ENCODE measurements around the gene MAP2K5.
A peak's percentile ranks its signal among the peaks of the same experiment; 100 is the strongest.

MAP2K5 gene

DNA sequence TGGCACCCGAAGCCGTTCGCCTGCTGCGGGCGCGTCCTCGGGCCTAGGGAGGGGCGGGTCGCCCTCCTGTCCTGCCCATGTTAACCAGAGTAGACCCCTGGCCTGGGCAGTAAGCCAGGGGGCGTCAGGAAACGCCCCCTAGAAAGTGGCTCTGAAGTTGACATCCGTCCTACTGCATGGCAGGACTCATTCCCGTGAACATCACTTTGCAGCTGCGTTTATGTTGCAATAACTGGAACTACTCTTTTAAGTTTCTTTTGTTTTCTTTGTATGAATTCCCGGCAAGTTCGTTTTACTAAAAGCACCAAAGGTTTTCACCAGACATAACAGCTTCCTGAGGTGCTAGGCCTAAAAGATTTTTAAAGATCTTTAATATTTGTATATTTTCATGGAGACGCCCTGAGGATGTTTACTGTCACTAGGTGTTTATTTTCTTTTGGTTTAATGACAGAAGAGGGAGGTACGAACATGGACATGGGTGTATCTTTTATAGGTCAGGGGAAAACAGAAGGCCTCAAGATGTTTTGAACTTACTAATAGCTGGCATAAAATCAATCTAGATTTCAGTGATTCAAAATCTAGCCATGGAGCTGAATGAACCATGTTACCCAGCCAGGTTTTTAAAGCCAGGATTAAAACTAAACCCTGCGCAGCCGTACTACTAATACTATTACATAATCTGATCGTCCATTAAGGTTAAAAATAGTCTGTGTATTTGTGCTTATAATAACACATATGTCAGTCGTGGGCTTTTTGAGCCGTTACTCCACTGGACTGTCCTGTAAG is 20.5 kb upstream of the MAP2K5 start:
- no peak for DNase-seq (ENCODE audit: low spot score)

DNA sequence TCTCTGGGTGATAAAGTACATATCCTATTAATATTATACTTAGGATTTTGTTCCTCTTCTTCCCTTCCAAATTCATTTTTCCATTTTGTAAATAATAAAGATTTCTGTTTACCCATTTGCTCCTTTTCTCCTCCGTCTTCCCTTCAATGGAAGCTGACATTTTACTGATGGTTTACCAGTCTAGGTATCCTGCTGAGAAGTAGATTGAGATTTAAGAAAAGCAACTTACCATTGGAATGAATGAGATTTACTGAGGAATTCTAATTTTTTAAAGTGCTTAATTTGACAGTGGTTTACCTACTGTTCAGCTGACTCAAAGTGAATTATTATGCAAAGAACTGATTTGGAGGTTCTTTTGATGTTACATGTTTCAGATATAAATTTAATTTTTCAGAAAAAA is 19.2 kb upstream of the MAP2K5 start:
- DNase-seq (ENCODE audit: low spot score), result no peak

DNA sequence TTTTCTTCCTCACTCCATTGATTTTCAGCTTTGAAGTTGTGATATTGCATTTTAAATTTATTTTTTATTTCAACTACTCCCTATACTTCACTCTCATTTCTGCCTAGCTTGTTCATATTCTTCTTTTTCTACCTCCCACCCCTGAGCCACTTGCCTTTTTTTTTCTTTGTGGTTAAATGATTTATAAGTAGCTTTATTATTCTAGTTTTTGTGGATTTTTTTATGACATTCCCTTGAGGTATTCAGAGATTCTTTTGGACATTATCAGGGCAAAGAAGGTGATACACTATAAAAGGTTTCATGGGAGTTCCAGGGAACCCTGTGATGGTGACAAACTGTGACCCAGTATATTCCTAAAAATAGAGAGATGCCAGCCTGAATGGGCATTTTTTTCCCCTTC is 18.3 kb upstream of the MAP2K5 start:
- no peak for DNase-seq (ENCODE audit: low spot score)

DNA sequence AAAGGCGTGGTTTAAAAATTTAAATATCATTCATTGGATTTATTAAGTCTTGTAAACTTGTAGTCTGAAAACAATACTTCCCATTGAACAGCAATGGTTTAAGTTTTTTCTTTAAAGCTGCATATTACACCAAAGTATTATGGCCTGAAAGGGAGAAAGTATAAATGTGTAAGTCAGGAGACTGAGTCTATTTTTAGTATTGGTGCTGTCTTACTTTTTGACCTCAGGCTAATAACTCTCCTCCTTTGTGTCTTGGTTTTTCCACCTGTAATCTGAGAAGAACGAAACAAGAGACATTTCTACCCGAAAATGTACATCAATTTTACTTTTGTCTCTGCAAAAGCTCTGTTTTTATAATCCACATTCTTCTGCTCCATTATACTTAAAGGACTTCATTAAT is 14.0 kb upstream of the MAP2K5 start:
- DNase-seq (ENCODE audit: low spot score), result no peak

DNA sequence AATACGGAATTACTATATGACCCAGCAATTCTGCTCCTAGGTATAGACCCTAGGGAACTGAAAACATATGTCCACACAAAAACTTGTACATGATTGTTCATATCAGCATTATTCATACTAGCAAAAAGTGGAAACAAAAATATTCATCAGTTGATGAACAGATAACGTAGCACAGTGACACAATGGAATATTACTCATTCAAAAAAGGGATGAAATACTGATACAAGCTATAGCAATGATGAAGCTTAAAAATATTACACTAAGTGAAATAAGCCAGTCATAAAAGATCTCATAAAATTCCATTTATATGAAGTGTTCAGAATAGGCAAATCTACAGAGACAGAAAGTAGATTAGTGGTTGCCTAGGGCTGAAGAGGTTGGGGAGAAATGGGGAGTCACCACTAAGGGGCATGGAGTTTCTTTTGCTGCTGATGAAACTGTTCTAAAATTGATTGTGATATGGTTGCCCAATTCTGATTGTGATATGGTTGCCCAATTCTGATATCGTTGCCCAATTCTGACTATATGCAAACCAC is 11.1 kb upstream of the MAP2K5 start:
- DNase-seq (ENCODE audit: low spot score), result no peak

DNA sequence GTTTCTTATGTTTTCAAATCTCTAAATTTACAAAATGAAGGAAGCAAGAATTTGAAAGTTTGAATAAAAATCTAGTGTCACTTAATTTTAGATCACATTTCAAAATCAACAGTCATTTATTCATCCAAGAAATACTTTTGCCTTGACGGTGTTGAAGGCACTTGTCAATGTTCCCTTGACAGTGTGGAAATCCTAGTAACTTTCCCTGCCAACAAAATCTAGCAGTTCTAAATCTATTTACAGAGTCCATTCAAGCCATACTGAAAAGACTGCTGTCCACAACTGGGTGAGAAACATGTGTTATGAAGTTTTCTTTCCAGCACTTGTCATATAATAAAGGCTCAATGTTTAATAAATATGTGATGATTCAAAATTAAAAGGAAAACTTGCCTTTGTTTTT is 8.6 kb upstream of the MAP2K5 start:
- DNase-seq (ENCODE audit: low spot score), result no peak

DNA sequence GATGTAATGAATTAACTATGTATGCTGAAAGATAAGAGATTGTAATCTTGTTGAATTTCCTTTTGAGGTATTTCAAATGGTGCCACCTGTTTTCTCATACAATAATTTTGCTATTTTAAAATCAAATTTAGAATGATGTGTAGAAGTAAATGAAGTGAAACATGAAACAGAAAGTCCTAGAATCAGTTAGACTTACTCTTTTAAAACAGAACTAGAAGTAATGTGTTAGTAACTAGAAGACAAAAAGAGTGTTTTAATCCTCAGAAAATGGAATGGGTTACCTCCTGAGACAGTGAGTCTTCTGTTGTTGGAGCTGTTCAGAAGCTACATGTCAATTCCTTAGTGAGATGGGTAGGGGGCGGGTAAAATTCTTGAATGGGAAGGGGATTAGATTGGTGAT is 8.1 kb upstream of the MAP2K5 start:
- no peak for DNase-seq (ENCODE audit: low spot score)

DNA sequence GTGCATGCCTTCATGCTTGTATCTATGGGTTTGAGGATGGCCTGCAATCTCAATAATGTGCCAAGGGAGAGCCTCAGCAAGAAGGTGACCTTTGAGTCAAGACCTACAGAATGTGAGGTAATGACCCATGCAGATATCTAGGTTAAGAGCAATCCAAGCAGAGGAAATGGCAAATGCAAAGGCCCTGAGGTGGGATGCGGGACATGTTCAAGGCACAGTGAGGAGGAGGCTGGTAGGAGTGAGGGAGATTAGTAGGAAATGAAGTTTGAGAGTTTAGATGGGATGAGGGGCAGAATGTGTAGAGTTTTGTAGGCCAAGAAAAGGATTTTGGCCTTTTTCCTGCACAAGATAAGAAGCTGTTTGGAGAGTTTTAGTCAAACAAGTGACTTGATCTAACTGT is 4.7 kb upstream of the MAP2K5 start:
- no peak for DNase-seq (ENCODE audit: low spot score)

DNA sequence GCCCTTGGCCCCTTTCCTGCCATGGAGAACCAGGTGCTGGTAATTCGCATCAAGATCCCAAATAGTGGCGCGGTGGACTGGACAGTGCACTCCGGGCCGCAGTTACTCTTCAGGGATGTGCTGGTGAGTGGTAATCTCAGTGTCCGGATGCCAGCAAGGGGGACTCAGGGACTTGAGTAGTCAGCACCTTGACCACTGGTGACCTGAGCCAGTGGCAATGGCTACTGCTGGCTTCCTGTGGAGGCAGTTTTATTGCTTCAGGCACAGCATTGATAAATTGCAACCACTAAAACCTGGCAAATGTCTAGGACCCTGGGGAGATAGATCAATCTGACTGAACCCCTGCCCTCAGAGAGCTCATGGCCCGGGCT is 830 bp downstream of the MAP2K5 start:
- DNase-seq (ENCODE audit: low spot score), result no peak

DNA sequence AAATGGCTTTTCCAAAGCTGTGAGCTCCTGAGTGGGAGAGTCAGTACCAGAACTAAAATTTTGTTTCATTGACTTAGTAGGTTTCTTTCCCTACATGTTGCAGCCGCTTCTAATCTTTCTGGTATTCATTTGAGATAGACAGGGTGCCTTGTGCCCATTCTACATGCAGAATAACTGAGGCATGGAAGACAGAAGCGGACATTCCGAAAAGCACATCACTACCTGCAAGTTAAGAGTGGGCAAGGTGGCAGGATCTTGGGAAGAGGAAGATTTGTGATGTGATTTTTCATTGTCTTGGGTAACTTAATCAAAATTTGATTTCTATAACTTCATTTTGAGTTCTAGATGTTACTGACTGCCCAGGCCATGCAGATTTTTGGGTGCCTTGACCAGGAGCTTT is 2.0 kb downstream of the MAP2K5 start:
- DNase-seq (ENCODE audit: low spot score), result no peak

DNA sequence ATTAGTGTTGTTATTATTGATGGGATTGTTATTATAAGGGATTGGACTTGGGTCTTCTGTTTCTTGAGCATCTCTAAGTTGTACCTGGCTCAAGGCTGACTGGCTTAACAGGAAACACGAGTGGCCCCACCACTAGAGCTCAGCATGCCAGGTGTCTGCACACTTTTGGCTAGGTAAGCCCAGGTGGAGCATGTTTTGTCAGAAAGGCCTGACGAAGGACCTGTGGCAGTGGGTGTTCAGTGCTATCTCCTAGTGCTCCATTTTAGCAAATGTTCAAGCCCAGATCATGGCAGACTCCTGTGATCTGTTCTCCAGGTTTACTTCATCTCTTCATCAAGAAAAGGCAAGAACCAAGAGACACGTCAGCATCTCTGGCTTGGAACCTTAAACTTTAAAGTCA is 3.4 kb downstream of the MAP2K5 start:
- DNase-seq (ENCODE audit: low spot score), result no peak

DNA sequence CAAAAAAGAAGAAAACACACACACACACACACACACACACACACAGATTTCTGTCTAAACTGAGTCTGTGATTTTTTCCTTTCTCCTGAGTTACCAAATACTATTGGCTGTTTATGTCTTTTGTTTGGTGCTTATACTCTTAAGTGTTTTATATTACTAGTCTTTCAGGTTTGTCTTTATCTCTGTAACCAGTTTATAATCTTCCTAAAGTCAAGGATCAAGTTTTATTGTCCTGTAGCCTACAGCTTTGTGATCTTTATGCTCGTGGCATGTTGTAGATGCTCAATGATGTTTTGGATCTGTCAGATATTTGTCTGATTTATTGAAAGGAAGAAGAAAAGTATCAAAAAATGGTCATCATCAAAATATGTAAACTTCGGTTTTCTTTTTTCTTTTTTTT is 4.6 kb downstream of the MAP2K5 start:
- DNase-seq (ENCODE audit: low spot score), result no peak

DNA sequence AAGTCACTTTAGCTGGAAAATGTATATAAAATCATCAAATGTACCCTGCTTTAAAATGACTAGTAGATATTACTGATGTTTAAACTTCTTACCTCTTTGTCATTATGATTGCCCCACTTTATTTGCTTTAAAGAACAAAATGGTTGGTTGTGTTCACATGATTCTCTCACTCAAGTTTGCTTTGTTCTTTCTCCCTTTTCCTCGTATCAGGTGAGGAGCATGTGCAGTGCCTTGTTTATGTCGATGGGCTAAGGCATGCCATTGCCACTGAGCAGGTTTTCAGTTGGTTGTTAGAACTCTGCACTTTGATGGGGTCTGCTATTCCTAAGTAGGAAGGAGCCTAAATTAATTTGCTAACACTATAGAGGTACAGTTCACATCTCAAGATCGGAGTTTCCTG is 5.3 kb downstream of the MAP2K5 start:
- DNase-seq (ENCODE audit: low spot score), result no peak

DNA sequence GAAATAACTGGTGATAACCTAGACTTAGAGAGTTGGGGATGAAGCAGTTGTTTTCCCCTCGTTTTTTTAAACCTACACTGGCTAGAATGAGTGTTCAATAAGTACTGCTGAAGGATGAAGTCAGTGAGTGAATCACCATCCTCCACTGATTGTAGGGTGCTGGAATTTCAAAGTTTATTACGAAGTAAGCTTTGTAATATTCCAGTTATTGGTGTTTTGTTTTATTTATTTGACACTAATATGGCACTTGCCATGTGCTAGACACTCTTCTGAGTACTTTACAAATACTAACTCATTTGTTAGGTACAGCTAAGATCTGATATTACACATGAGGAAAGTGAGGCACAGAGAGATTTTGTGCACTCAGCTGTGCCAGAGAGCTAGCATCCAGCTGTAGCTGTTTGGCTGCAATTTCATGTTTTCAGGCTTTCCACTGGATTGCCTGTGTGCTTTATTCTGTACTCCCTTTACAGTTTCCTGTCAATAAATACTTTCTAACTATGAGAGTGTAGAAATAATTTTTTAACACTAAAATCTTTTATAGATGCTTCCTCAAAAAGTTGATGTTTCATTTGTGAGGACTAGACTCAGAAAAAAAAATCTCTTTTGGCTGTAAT is 5.8 kb downstream of the MAP2K5 start:
- no peak for DNase-seq (ENCODE audit: low spot score)

DNA sequence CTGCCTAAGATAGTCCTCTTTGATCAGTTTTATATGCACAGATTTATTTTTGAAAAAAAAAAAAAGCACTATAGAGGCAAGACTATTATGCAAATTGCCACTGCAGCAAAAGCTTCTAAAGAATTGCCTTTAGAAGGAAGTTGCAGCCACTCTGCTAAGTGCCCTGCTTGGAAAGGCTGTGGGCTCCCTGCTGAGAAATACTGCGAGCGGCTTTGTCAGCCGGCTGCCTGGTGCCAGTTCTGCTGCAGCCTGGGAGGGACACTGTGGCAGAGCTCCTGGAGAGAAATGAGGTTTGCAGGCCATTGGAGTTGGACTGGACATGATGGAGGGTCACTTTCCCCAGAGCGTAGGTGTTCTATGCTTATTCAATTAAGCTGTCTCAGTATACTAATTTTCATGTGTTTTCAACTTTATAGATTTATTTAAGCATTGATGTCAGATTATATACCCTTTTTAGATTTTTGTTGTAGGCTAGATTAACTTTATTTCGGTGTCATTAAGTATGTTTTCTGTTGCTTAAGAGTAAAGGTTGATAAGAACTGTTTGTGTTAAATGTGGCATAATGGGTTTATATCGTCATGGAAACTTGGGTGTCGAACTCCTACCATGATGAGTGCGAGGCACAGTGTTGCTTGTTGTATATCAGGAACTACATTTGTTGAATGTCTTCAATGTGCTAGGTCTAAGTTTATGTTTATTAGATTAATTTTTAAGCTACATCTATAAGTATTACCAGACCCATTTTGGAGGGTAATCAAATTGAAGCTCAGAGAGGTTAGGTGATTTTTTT is 6.6 kb downstream of the MAP2K5 start:
- peak; percentile 85 for DNase-seq (ENCODE audit: low spot score)

DNA sequence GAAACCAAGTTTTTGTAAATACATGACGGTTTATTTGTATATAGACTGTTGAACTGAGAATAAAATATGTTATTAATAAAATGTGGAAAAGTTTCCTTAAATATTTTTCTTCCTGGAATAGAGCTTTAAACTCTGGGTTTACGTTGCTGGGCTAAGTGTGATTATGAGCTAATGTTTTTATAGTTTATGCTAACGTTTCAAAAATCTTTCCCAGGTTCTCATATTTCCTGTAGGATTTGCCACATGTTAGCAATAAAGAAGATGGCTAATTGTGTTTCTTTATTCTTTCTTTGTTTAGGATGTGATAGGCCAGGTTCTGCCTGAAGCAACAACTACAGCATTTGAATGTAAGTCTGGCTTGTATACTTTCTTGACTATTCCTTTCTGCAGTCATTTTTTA is 7.2 kb downstream of the MAP2K5 start:
- no peak for DNase-seq (ENCODE audit: low spot score)

DNA sequence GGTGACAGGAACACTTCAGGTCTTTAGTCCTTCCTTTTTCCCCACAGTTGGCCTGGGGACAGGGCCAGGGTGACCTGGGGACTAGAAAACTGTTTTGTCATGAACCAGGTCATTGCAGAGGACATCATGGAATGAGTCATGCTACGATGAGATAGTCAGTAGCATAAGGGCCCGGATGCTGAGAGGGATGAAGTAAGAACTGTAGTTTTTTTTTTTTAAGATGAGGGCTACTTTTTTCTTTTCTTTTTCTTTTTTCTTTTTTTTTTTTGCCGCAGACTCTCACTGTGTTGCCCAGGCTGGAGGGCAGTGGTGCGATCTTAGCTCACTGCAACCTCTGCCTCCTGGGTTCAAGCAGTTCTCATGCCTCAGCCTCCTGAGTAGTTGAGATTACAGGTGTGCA is 8.0 kb downstream of the MAP2K5 start:
- DNase-seq (ENCODE audit: low spot score), result no peak

DNA sequence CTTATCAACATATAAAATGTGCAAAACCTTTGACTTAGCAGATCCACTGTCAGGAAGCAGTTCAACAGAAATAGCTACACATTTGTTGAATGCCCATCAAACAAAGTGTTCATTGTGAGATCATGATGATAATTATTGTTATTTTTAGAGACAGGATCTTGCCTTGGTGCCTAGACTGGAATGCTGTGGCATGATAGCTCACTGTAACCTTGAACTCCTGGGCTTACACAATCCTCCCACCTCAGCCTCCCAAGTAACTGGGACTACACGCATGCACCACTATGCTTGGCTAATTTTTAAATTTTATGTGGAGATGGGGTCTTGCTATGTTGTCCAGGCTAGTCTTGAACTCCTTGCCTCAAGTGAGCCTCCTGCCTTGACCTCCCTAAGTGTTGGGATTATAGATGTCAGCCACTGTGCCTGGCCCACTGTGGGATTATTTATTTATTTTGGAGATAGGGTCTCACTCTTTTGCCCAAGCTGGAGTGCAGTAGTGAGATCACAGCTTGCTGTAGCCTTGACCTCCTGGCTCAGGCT is 8.8 kb downstream of the MAP2K5 start:
- DNase-seq (ENCODE audit: low spot score), result no peak

DNA sequence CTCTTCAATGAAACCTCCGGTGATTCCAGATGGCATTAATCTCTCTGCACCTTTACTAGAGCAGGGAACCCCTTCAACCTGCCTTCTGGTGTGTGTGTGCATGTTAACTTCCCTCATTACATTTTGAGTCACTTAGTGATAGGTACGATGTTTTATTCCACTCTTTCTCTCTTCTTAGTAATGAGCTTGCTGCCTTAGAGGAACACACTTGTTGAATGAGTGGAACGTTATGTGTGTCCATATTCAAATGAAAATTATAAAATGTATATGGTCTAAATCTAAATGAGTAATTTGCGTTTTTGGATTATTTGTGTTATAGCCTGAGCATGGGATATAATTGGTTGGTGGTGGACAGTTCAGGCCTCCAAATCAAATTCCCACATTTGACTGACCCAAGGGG is 12.1 kb downstream of the MAP2K5 start:
- DNase-seq (ENCODE audit: low spot score), result no peak

DNA sequence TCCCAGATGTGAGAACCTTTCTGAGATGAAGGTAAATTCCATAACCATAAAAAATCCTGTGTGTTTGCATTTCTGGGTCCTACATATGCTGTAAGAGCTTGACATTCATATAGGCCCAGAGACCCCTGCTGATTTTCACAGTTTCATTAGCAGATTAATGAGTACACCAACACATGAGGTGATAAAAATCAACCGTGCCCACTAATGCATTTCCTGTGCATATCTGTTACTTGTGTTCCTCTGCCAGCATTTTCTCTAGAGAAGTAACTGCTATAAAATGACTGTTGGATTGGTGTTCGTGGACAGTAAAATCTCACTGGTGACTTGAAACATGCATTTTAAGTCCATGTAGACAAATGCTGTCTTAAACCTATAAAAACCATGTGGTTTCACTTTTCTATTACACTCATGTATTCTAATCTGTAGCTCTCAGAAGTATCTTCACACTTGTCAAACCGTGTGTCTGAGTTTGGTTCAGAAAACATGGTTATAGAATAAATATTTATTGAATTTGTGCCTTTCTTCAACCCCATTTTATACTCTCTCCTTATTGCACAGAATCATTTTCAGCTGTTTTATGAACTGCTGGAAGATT is 14.6 kb downstream of the MAP2K5 start:
- no peak for DNase-seq (ENCODE audit: low spot score)

DNA sequence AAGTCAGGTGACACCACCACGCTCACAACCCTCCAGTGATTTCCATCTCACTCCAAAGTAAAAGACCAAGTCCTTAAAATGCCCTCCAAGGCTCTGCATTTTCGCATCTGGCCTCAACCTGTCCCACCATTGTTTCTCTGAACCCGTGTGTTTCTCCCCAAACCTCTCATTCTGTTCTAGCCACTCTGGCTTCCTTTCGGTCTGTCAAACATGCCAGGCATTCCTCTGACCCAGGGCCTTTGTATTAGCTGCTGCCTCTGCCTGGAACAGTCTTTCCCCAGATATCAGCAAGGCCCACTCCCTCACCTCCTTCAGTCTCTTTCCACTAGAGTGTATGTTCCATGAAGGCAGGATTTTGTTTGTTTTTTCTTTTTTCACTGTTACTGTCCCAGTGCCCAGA is 16.0 kb downstream of the MAP2K5 start:
- DNase-seq (ENCODE audit: low spot score), result no peak

DNA sequence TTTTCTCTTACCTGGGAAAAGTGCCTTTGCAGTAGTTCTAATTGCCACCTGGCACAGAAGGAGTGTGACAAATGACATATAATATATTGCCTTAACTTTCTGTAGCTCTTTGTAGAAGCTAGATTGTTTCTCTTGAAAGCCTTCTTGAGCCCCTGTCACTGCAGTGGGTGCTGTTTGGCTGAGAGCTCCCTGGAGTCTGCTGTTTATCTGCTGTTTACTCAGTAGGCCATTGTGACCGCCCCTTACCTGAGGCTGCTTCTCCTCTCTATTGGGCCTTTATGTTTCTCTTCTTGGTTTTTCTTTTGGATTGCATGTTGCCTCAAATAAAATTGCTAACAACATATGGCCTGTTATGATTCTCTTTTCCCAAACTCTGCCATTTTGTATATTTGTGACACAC is 16.7 kb downstream of the MAP2K5 start:
- no peak for DNase-seq (ENCODE audit: low spot score)
